Thyroid gland (tissue), 4 donors: ENCODE results near the gene UGT1A5. TPM values are rescaled to one million over a fixed set of nuclear protein-coding genes. Genes with fewer than 3 reads are reported as not detected.

ENCODE experiments used
- DNase-seq, 2 donors: peaks; one replicate each; pipeline ENCODE4 v3.0.0-alpha.2; 2019
- H3K27ac ChIP-seq, 3 donors: fragments of 200-600 bp; sonication (generic); 1 replicate in 2 of 3; 2 replicates in 1 of 3; pipeline ENCODE4 v1.5.1; 2016 to 2019; ENCODE audit warnings: mild to moderate bottlenecking in 1 of 3, moderate library complexity in 1 of 3
- H3K27me3 ChIP-seq: fragments of 200-600 bp; sonication (generic); one replicate; pipeline ENCODE4 v1.5.1; 2019
- H3K36me3 ChIP-seq, 2 donors: fragments of 200-600 bp; sonication (generic); one replicate each; pipeline ENCODE4 v1.5.1; 2016 to 2019
- H3K4me1 ChIP-seq, 2 donors: fragments of 200-600 bp; sonication (generic); one replicate each; pipeline ENCODE4 v1.5.1; 2017 to 2019
- H3K4me3 ChIP-seq, 3 donors: fragments of 200-600 bp; sonication (generic); replicated peaks in 1 of 3; 1 replicate in 2 of 3; 2 replicates in 1 of 3; pipeline ENCODE4 v1.5.1; 2016; ENCODE audit warnings: mild to moderate bottlenecking in 1 of 3
- H3K9me3 ChIP-seq: fragments of 200-600 bp; sonication (generic); one replicate; pipeline ENCODE4 v1.5.1; 2017
- CTCF ChIP-seq, 6 experiments: fragments of 200-600 bp in 3 of 6; fragments of 450-650 bp in 3 of 6; sonication (generic) in 3 of 6; IDR thresholded peaks; one replicate each; pipeline ENCODE4 v1.5.1; 2016 to 2019; ENCODE audit warnings: antibody characterized with exemption in 6 of 6, mild to moderate bottlenecking in 2 of 6, inconsistent platforms in 1 of 6, moderate library complexity in 1 of 6
- POLR2A ChIP-seq, 2 donors: fragments of 450-650 bp; IDR thresholded peaks; one replicate each; pipeline ENCODE4 v1.6.1; 2017; ENCODE audit warnings: antibody characterized with exemption in 2 of 2, mild to moderate bottlenecking in 2 of 2, moderate library complexity in 1 of 2
- WGBS, 2 donors: methylation state at CpG; one replicate each; pipeline ENCODE4 v1.1.5; 2017; 5-methylcytosine and 5-hydroxymethylcytosine counted together
- intact Hi-C: fragments of 100-400 bp; cut with DNase I; formaldehyde crosslinking; loops from one replicate; pipeline ENCODE4 v1.15.1; 2023
- total RNA-seq, 4 donors: library from RNA; depleted of rRNA; stranded (reverse); fragments of >200 nt; gene quantifications; one replicate each; pipeline ENCODE4 v1.2.3, GENCODE V29; 2016

UGT1A5 gene
- total RNA-seq, 4 donors from 2014 or later: 0.89 to 2.9 (median 1.3) TPM

DNA sequence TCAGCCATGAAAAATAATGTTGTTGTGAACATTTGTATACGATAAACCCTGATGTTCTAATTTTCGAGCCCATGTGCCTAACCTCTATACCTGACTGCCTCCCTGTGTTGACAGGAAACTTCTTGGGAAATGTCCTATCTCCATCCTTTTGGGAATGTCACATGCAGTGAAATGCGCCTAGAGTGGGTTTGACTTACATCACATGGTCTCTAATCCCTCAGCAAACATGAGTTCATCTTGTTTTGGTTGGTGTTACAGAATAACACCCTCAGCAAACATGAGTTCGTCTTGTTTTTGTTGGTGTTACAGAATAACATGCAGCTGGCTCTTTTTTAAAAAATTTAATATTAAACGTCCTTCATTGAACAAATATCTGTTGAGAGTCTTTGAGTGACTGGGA is 24.4 kb upstream of the UGT1A5 start:
- Histone ChIP-seq H3K4me1 (peaks cover 10 to 16% of the 10 kb centered on the region in 2 donors), H3K9me3 (no peaks in the 10 kb centered on the region), H3K27ac (no peak overlapping the region), H3K27me3 (no peaks in the 10 kb centered on the region), H3K36me3 (no peaks in the 10 kb centered on the region), H3K4me3 (no peak overlapping the region)
- intact Hi-C loops: no loop called here
- whole genome bisulfite sequencing, 2 donors: 86 to 87% methylated on average over 5 of the region's 5 CpGs
- TF ChIP-seq CTCF (IDR thresholded peaks at IDR 0.05): no peak
- TF ChIP-seq POLR2A (IDR thresholded peaks at IDR 0.05): no peak
- no peak for DNase-seq

- H3K4me1 ChIP-seq: peaks cover 10 to 23% of the 10 kb centered on the region in 2 donors
- no peaks in the 10 kb centered on the region for H3K9me3 ChIP-seq
- H3K4me3 ChIP-seq: no peak overlapping the region
- no peak for DNase-seq
- no peak for TF ChIP-seq CTCF (IDR thresholded peaks at IDR 0.05)
- no peak for TF ChIP-seq POLR2A (IDR thresholded peaks at IDR 0.05)
- H3K27ac ChIP-seq: no peak overlapping the region
- intact Hi-C loops: no loop called here
- H3K36me3 ChIP-seq: no peaks in the 10 kb centered on the region
- no peaks in the 10 kb centered on the region for H3K27me3 ChIP-seq
Observed at GRCh38 chr2:233689031-233689430, 23.7 kb upstream of the UGT1A5 start.

DNA sequence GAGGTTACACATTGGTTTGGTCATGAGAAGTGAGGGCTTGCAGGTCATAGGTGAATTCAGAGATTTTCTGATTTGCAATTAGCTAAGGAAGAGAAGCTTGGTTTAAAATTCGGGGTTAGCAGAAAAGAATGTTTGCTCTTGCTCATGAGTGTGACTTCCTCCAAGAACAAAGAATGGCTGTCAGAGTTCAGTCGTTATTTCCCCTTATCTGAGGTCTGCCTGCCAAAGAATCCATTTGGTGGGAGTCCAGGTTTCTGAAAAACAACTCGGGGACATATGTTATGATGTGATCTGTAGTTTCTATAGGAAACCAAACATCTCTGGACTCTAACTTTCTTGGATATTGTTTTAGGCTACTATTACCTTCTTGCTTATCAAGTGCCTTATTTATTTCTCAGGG is 23.2 kb upstream of the UGT1A5 start:
- no peaks in the 10 kb centered on the region for H3K9me3 ChIP-seq
- no peak overlapping the region for H3K27ac ChIP-seq
- peaks cover 10 to 28% of the 10 kb centered on the region in 2 donors for H3K4me1 ChIP-seq
- 26 to 35% methylated on average over 3 of the region's 3 CpGs for WGBS, 2 donors
- intact Hi-C loops: no loop called here
- DNase-seq: no peak
- no peaks in the 10 kb centered on the region for H3K36me3 ChIP-seq
- TF ChIP-seq CTCF (IDR thresholded peaks at IDR 0.05) (no peak), POLR2A (IDR thresholded peaks at IDR 0.05) (no peak)
- no peak overlapping the region for H3K4me3 ChIP-seq
- no peaks in the 10 kb centered on the region for H3K27me3 ChIP-seq

DNA sequence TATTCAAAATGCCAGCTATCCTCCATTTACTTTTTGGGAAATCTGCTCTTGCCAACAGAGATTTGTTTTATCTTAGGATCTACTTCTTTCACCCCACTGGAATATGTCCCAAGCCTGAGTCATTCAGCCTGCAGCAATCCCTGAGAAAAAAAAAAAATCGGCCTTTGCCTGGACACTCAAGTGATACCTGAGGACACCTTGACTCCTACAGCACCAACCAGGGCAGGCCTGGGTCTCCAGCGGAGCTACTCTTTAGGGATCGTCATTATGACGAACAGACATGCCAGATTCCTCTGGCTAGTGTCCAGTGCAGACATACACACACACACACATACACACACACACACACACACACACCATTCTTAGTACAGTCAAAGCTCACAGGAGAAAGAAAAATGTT is 22.3 kb upstream of the UGT1A5 start:
- no peaks in the 10 kb centered on the region for H3K36me3 ChIP-seq
- no peak overlapping the region for H3K4me3 ChIP-seq
- TF ChIP-seq CTCF (IDR thresholded peaks at IDR 0.05) (no peak), POLR2A (IDR thresholded peaks at IDR 0.05) (no peak)
- 35 to 42% methylated on average over 4 of the region's 4 CpGs for WGBS, 2 donors
- no peaks in the 10 kb centered on the region for H3K27me3 ChIP-seq
- DNase-seq: peak; percentile 63 to 75
- intact Hi-C loops: no loop called here
- H3K4me1 ChIP-seq: peaks cover 10 to 28% of the 10 kb centered on the region in 2 donors
- H3K27ac ChIP-seq: peak overlapping the region in 1 of 3 donors; percentile 33
- H3K9me3 ChIP-seq: no peaks in the 10 kb centered on the region

DNA sequence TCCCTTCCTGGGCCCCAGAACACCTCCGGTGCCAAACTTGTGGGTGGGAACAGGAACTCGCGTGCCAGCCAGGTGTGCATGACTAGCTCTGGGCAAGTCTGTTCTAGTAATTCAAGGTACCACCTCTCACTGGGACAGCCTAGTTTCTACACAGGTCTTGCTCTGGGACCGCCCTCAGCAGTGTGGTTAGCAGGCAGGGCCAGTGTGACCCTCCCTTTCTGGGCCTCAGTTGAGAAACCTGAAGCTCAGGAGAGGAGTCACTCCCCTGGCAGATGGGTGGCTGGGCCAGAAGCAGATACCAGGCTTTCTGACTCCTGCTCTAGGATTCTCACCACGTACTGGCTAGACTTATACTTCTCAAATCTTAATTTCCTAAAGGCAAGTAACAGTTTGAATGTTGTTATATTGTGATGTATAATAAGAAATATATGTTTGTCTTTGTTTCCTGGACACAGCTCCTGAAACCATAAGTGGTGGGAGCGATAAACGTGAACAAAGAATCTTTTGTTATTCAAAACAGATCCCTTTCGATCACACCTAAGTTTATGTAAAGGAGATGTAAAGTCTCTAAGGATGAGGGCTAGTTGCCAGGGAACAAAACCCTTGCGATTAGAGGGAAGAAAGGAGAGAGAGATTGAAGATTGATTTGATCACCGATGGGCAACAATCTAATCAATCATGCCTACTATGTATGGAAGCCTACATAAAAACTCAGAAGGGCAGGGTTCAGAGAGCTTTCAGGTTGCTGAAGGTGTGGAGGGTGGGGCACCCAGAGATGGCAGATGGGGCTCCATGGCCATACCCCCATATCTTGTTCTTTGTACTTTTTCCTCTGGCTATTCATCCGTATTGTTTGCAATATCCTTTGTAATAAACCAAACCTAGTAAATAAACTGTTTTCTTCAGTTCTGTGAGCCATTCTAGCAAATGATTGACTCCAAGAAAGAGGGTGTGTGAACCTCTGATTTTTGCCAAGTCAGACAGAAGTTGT is 21.0 kb upstream of the UGT1A5 start:
- H3K27me3 ChIP-seq: no peaks in the 10 kb centered on the region
- 89 to 92% methylated on average over 10 to 11 of the region's 11 CpGs for WGBS, 2 donors
- H3K4me1 ChIP-seq: peaks cover 10 to 28% of the 10 kb centered on the region in 2 donors
- no peak overlapping the region for H3K27ac ChIP-seq
- no peaks in the 10 kb centered on the region for H3K36me3 ChIP-seq
- H3K9me3 ChIP-seq: no peaks in the 10 kb centered on the region
- H3K4me3 ChIP-seq: no peak overlapping the region
- TF ChIP-seq CTCF (IDR thresholded peaks at IDR 0.05): no peak
- peak in 1 of 2 donors; percentile 15 for DNase-seq
- intact Hi-C loops: no loop called here
